GM12875 (cell line): ENCODE measurements around the gene ADGRA1.

Source experiments
- H3K4me3 ChIP-seq: one replicate; pipeline ENCODE4 v1.5.1; 2011; ENCODE audit warnings: low read depth, low read length, control low read depth
- CTCF ChIP-seq: IDR thresholded peaks from 2 replicates; pipeline ENCODE4 v1.5.1; 2011; ENCODE audit warnings: low read depth, mild to moderate bottlenecking, control low read depth, inconsistent platforms, low read length, moderate library complexity, borderline replicate concordance; ENCODE audit not compliant: insufficient read depth

Gene ADGRA1

GRCh38 chr10:133076274-133077038 lies 11.3 kb upstream of the ADGRA1 start:
- no peak overlapping the region for H3K4me3 ChIP-seq
- no peak for TF ChIP-seq CTCF

GRCh38 chr10:133079836-133080682 lies 7.7 kb upstream of the ADGRA1 start:
- H3K4me3 ChIP-seq, result no peak overlapping the region
- no peak for TF ChIP-seq CTCF

DNA sequence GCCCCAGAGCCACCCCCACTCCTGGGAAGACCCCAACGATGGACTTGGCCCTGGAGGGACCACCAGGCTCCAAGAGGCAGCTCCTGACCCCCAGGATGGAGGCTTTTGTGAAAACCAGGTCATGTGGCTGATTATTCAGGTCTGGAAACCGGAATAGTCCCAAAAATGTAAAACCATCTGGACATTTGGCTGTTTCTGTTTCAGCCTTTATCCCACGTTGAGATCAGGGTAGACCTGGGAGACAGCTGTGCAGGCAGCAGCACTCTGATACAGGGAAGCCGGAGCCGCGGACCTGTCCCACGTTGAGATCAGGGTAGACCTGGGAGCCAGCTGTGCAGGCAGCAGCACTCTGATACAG lies 7.1 kb upstream of the ADGRA1 start:
- no peak for TF ChIP-seq CTCF
- H3K4me3 ChIP-seq, result no peak overlapping the region

- TF ChIP-seq CTCF, result no peak
- no peak overlapping the region for H3K4me3 ChIP-seq
Observed at GRCh38 chr10:133081636-133082035, 6.1 kb upstream of the ADGRA1 start.

DNA sequence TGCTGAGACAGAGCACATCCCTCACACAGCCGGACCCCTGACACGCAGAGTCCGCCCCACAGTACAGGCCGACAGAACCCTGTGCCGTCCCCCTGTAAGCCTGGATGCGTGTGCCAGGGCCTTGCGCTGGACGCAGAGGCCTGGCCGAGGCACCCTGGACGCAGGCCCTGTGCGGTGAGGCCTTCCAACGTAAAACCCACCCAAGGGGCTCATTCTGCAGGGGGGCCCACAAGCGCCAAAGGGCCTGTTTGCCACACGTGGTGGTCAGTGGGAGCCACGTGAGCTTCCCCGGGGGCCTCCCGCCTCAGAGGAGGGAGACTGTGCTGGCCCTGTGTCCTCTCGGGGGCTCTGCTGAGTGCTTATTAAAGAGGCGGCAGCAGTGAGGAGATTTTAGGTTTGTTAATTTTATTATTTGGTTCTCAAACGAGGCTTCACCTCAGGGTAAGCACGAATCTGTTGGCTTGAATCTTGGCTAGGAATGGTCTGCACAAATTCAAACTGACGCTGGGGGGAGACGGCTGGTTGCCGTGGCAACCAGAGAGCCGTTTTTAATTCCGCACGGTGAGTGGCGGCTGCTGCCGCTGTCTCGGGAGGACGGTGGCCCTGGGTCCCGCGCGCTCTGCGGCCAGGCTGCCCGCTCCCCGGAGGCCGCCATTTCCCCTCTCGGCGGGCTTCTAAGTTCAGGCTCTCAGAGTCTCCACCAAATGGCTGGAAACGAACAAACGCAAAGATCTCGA lies 4.9 kb upstream of the ADGRA1 start:
- no peak overlapping the region for H3K4me3 ChIP-seq
- no peak for TF ChIP-seq CTCF

DNA sequence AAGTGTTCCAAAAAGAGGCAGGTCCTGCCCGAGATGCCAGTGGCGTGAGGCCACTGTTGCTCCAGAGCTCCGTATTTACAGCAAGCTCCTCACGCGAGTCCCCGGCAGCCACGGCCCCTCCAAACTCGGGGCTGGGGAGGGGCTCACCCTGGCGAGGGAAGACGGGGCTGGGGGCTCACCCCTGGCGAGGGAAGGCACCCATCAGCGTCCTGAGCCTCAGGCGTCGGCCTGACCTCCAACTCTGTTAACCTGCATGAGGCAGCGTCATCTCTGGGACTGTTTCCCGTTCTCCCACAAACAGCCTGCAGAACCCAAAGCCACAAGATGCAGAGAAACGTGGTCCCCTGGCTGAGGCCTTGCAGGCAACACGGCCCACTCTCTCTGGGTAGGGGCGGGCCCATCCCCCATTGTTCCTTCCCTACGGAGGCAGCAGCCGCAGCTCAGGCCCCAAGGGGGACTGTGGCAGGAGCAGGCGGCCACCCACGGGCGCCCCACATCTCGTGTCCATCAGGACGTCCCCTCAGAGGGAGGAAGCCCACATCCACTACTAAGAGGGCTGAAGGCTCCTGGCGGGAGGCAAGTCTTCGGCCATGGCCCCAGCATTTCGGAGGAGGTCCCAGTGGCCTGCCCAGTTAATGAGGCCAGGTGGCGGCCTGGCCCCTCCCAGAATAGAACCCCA lies 4.2 kb upstream of the ADGRA1 start:
- H3K4me3 ChIP-seq, result no peak overlapping the region
- TF ChIP-seq CTCF, result no peak
